Thyroid gland (tissue), 4 donors: ENCODE results near the gene FHIT.

Source experiments
- CTCF ChIP-seq, 6 experiments: fragments of 200-600 bp in 3 of 6; fragments of 450-650 bp in 3 of 6; sonication (generic) in 3 of 6; IDR thresholded peaks; one replicate each; pipeline ENCODE4 v1.5.1; 2016 to 2019; ENCODE audit warnings: antibody characterized with exemption in 6 of 6, mild to moderate bottlenecking in 2 of 6, inconsistent platforms in 1 of 6, moderate library complexity in 1 of 6
- POLR2A ChIP-seq, 2 donors: fragments of 450-650 bp; IDR thresholded peaks; one replicate each; pipeline ENCODE4 v1.6.1; 2017; ENCODE audit warnings: antibody characterized with exemption in 2 of 2, mild to moderate bottlenecking in 2 of 2, moderate library complexity in 1 of 2

- TF ChIP-seq POLR2A (IDR thresholded peaks at IDR 0.05) (no peak), CTCF (IDR thresholded peaks at IDR 0.05) (no peak)
These were observed 885.9 kb downstream of the FHIT start for GRCh38 chr3:60365360-60365759.
